GM10248 (cell line): Measurements from ENCODE around the gene CCNY.

Experiments
- CTCF ChIA-PET: fragments of 300-600 bp; sonication (Branson Sonifier 250); formaldehyde crosslinking; extraction: SDS; loops from one replicate; lab custom pipeline; 2021; ENCODE audit warnings: antibody characterized with exemption; lab: Yijun Ruan, JAX
- POLR2A ChIA-PET: fragments of 350-650 bp; sonication (Branson Sonifier 250); formaldehyde crosslinking; extraction: SDS; loops from one replicate; lab custom pipeline; 2020; ENCODE audit warnings: antibody characterized with exemption; lab: Yijun Ruan, JAX
- DNase-seq: peaks from one replicate; pipeline ENCODE4 v3.0.0; 2012; ENCODE audit errors: extremely low spot score
- CTCF ChIP-seq: IDR thresholded peaks from 2 replicates; pipeline ENCODE4 v1.5.1; 2012; ENCODE audit warnings: mild to moderate bottlenecking, low read depth; ENCODE audit errors: extremely low read depth, missing control alignments, control extremely low read depth

The CCNY gene

GRCh38 chr10:35426657-35427056 lies 90.3 kb downstream of the CCNY start:
- CTCF ChIA-PET = no interaction called here
- TF ChIP-seq CTCF = no peak
- POLR2A ChIA-PET = no interaction called here
- no peak for DNase-seq

- CTCF ChIA-PET = interaction anchor here (1.0 to 1.1 kb wide), 2 partner anchors 10 to 14 kb away, joined by 3 read pairs; no protein-coding TSS in a partner anchor
- POLR2A ChIA-PET = no interaction called here
- no peak for TF ChIP-seq CTCF
- DNase-seq = no peak
Measured at GRCh38 chr10:35427543-35427942, 91.2 kb downstream of the CCNY start.

- no peak for TF ChIP-seq CTCF
- ChIA-PET CTCF (no interaction called here), POLR2A (no interaction called here)
- no peak for DNase-seq
Measured at GRCh38 chr10:35428521-35428920, 92.2 kb downstream of the CCNY start.

- CTCF ChIA-PET = interaction anchor here (0.7 kb wide), 1 partner anchor 9 kb away, joined by 3 read pairs; no protein-coding TSS in a partner anchor
- DNase-seq = no peak
- POLR2A ChIA-PET = no interaction called here
- no peak for TF ChIP-seq CTCF
Measured at GRCh38 chr10:35432781-35433338, 96.6 kb downstream of the CCNY start.

GRCh38 chr10:35433851-35434426 lies 97.6 kb downstream of the CCNY start:
- no peak for TF ChIP-seq CTCF
- ChIA-PET POLR2A (no interaction called here), CTCF (no interaction called here)
- no peak for DNase-seq

- ChIA-PET CTCF (interaction anchor here (1.0 kb wide), 1 partner anchor 17 kb away, joined by 3 read pairs; no protein-coding TSS in a partner anchor), POLR2A (no interaction called here)
- no peak for TF ChIP-seq CTCF
- no peak for DNase-seq
Measured at GRCh38 chr10:35434533-35434932, 98.2 kb downstream of the CCNY start.
